Tibial nerve (tissue), 4 donors: ENCODE data around the gene TRAP1. TPM values are rescaled to one million over a fixed set of nuclear protein-coding genes. Genes with fewer than 3 reads are reported as not detected.

Experiments
- DNase-seq, 2 donors: peaks; one replicate each; pipeline ENCODE4 v3.0.0-alpha.2; 2019; ENCODE audit warnings: low spot score in 2 of 2
- H3K27ac ChIP-seq, 4 donors: fragments of 200-600 bp; sonication (generic) in 3 of 4; one replicate each; pipeline ENCODE4 v1.5.1; 2017 to 2019; ENCODE audit warnings: mild to moderate bottlenecking in 1 of 4
- H3K27me3 ChIP-seq, 2 donors: fragments of 200-600 bp; sonication (generic) in 1 of 2; one replicate each; pipeline versions ENCODE4 v1.5.1 to v1.6.0; 2017 to 2019
- H3K36me3 ChIP-seq, 3 donors: fragments of 200-600 bp; sonication (generic); one replicate each; pipeline ENCODE4 v1.5.1; 2018 to 2019
- H3K4me1 ChIP-seq, 4 donors: fragments of 200-600 bp; sonication (generic) in 3 of 4; one replicate each; pipeline ENCODE4 v1.5.1; 2017 to 2019
- H3K4me3 ChIP-seq, 4 donors: fragments of 200-600 bp; sonication (generic) in 3 of 4; one replicate each; pipeline ENCODE4 v1.5.1; 2017 to 2019; ENCODE audit warnings: mild to moderate bottlenecking in 1 of 4, moderate library complexity in 1 of 4
- H3K9me3 ChIP-seq, 4 donors: fragments of 200-600 bp; sonication (generic) in 3 of 4; one replicate each; pipeline ENCODE4 v1.5.1; 2017 to 2019
- CTCF ChIP-seq, 5 experiments: fragments of 200-600 bp in 3 of 5; fragments of 450-650 bp in 2 of 5; sonication (generic) in 3 of 5; IDR thresholded peaks; one replicate each; pipeline ENCODE4 v1.5.1; 2016 to 2019; ENCODE audit warnings: antibody characterized with exemption in 5 of 5, mild to moderate bottlenecking in 3 of 5, moderate library complexity in 2 of 5
- EP300 ChIP-seq, 2 donors: sonication (generic); formaldehyde crosslinking; IDR thresholded peaks; one replicate each; pipeline ENCODE4 v1.6.1; 2017; ENCODE audit warnings: antibody characterized with exemption in 2 of 2, mild to moderate bottlenecking in 1 of 2
- POLR2A ChIP-seq, 2 donors: fragments of 450-650 bp; IDR thresholded peaks; one replicate each; pipeline ENCODE4 v1.6.1; 2017; ENCODE audit warnings: antibody characterized with exemption in 2 of 2, mild to moderate bottlenecking in 2 of 2, moderate library complexity in 2 of 2
- WGBS, 2 donors: methylation state at CpG; one replicate each; pipeline ENCODE4 v1.1.5; 2018; 5-methylcytosine and 5-hydroxymethylcytosine counted together
- total RNA-seq, 4 donors: library from RNA; depleted of rRNA; stranded (reverse); fragments of >200 nt; gene quantifications; one replicate each; pipeline ENCODE4 v1.1.0, GENCODE V29; 2016

Gene TRAP1
- total RNA-seq, 4 donors from 2014 or later: 61.6 to 146 (median 74.2) TPM

GRCh38 chr16:3738541-3738940, 21.2 kb upstream of the TRAP1 start:
- Histone ChIP-seq H3K9me3 (no peaks in the 10 kb centered on the region), H3K4me1 (no peaks in the 10 kb centered on the region), H3K27me3 (no peaks in the 10 kb centered on the region), H3K27ac (no peak overlapping the region), H3K4me3 (no peak overlapping the region), H3K36me3 (peaks cover 9 to 100% (median 57%) of the 10 kb centered on the region in 3 donors)
- DNase-seq: no peak
- WGBS, 2 donors: 93 to 97% methylated on average over 8 of the region's 8 CpGs
- no peak for TF ChIP-seq EP300 (IDR thresholded peaks at IDR 0.05)
- TF ChIP-seq POLR2A (IDR thresholded peaks at IDR 0.05): no peak
- no peak for TF ChIP-seq CTCF (IDR thresholded peaks at IDR 0.05)

GRCh38 chr16:3738128-3738527, 20.8 kb upstream of the TRAP1 start:
- TF ChIP-seq CTCF (IDR thresholded peaks at IDR 0.05) (no peak), POLR2A (IDR thresholded peaks at IDR 0.05) (no peak), EP300 (IDR thresholded peaks at IDR 0.05) (no peak)
- peaks cover 9 to 100% (median 54%) of the 10 kb centered on the region in 3 donors for H3K36me3 ChIP-seq
- 93 to 97% methylated on average over 5 of the region's 5 CpGs for WGBS, 2 donors
- H3K9me3 ChIP-seq: no peaks in the 10 kb centered on the region
- no peaks in the 10 kb centered on the region for H3K27me3 ChIP-seq
- no peak overlapping the region for H3K27ac ChIP-seq
- no peak for DNase-seq
- no peaks in the 10 kb centered on the region for H3K4me1 ChIP-seq
- H3K4me3 ChIP-seq: no peak overlapping the region

DNA sequence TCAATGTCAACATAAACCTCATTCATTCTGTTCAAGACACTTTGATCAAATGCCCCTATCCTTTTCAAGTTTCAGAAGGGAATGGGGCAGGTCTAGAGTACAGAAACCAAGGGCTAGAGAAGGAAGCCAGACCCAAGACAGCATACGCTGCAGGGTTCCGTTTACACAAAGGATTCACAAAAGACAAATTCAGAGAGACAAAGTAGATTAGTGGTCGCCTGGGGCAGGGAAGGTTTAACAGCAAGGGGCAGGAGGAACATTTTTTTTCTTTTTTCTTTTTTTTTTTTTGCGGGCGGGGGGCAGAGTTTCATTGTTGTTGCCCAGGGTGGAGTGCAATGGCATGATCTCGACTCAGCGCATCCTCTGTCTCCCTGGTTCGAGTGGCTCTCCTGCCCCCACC, 19.9 kb upstream of the TRAP1 start:
- Histone ChIP-seq H3K4me1 (no peaks in the 10 kb centered on the region), H3K27me3 (no peaks in the 10 kb centered on the region), H3K4me3 (no peak overlapping the region), H3K9me3 (no peaks in the 10 kb centered on the region), H3K27ac (no peak overlapping the region), H3K36me3 (peaks cover 9 to 100% (median 47%) of the 10 kb centered on the region in 3 donors)
- TF ChIP-seq POLR2A (IDR thresholded peaks at IDR 0.05) (no peak), EP300 (IDR thresholded peaks at IDR 0.05) (no peak), CTCF (IDR thresholded peaks at IDR 0.05) (no peak)
- DNase-seq: no peak
- WGBS, 2 donors: 86 to 88% methylated on average over 8 of the region's 8 CpGs

DNA sequence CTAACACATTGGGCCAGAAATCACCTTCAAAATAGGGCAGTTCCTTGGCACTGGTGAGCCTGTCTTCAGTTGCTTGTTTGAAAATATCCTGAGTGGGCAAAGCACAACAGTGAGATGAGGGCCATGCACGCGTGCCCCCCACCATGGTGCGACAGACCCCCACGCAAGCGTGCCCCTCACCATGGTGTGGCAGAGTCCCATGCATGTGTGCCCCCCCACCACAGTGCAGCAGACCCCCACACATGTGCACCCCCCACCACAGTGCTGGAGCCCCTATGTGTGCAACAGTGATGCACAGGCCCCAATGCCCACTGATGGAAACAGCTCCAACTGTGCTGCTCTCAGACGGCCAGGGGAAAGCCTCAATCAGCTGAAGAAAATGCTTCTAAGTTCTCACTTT, 18.8 kb upstream of the TRAP1 start:
- TF ChIP-seq EP300 (IDR thresholded peaks at IDR 0.05) (no peak), POLR2A (IDR thresholded peaks at IDR 0.05) (no peak), CTCF (IDR thresholded peaks at IDR 0.05) (no peak)
- Histone ChIP-seq H3K27me3 (no peaks in the 10 kb centered on the region), H3K9me3 (no peaks in the 10 kb centered on the region), H3K4me3 (no peak overlapping the region), H3K36me3 (peaks cover 14 to 100% (median 56%) of the 10 kb centered on the region in 3 donors), H3K27ac (no peak overlapping the region), H3K4me1 (no peaks in the 10 kb centered on the region)
- WGBS, 2 donors: 91 to 95% methylated on average over 5 to 6 of the region's 6 CpGs
- no peak for DNase-seq

DNA sequence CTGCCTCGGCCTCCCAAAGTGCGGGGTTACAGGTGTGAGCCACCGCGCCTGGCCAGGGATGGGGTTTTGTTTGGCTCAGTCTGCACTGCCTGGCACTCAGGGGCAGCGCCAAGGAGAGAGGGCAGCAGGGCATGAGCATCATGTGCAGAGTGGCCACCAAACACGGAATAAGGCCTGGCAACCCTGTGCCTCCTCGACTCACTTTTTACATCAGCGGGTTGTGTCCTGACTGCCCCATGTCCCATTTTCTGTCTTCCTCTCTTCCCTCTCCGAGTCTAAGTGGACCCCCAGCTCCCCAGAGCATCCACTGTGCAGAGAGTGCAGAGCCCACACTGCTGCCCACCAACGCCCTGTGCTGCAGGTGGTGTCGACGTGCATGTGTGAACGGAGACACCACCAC, 18.2 kb upstream of the TRAP1 start:
- H3K4me3 ChIP-seq: no peak overlapping the region
- no peaks in the 10 kb centered on the region for H3K9me3 ChIP-seq
- H3K36me3 ChIP-seq: peaks cover 17 to 100% (median 54%) of the 10 kb centered on the region in 3 donors
- no peaks in the 10 kb centered on the region for H3K4me1 ChIP-seq
- WGBS, 2 donors: 96 to 97% methylated on average over 12 to 13 of the region's 13 CpGs
- TF ChIP-seq CTCF (IDR thresholded peaks at IDR 0.05) (no peak), POLR2A (IDR thresholded peaks at IDR 0.05) (no peak), EP300 (IDR thresholded peaks at IDR 0.05) (no peak)
- no peak for DNase-seq
- H3K27me3 ChIP-seq: no peaks in the 10 kb centered on the region
- no peak overlapping the region for H3K27ac ChIP-seq
